KOPT-K1 (cell line): ENCODE data around the gene CDKN1A.
"Not testable (repeated sequence)": the region's sequence is repeated elsewhere in the genome, so short reads cannot be mapped to it uniquely, and the experiment has no call there.

Experiments
- H3K27ac ChIP-seq: fragments of 200-600 bp; sonication (generic); 2 replicates; pipeline ENCODE4 v1.5.1; 2016; ENCODE audit warnings: antibody characterized with exemption, mild to moderate bottlenecking, low read depth, low read length; ENCODE audit not compliant: poor library complexity, severe bottlenecking
- H3K36me3 ChIP-seq: fragments of 200-600 bp; sonication (generic); 2 replicates; pipeline ENCODE4 v1.5.1; 2017; ENCODE audit warnings: antibody characterized with exemption, mild to moderate bottlenecking, low read length, moderate library complexity; ENCODE audit not compliant: insufficient read depth
- H3K9me3 ChIP-seq: fragments of 200-600 bp; sonication (generic); 2 replicates; pipeline ENCODE4 v1.5.1; 2017; ENCODE audit warnings: antibody characterized with exemption, low read length, mild to moderate bottlenecking; ENCODE audit not compliant: insufficient read depth, poor library complexity, severe bottlenecking

CDKN1A gene

GRCh38 chr6:36714511-36714910 is 36.0 kb downstream of the CDKN1A start:
- Histone ChIP-seq H3K27ac (no peak overlapping the region), H3K9me3 (no peaks in the 10 kb centered on the region), H3K36me3 (no peaks in the 10 kb centered on the region)

- Histone ChIP-seq H3K36me3 (no peaks in the 10 kb centered on the region), H3K27ac (no peak overlapping the region), H3K9me3 (no peaks in the 10 kb centered on the region)
Observed at GRCh38 chr6:36715469-36715868, 37.0 kb downstream of the CDKN1A start.

DNA sequence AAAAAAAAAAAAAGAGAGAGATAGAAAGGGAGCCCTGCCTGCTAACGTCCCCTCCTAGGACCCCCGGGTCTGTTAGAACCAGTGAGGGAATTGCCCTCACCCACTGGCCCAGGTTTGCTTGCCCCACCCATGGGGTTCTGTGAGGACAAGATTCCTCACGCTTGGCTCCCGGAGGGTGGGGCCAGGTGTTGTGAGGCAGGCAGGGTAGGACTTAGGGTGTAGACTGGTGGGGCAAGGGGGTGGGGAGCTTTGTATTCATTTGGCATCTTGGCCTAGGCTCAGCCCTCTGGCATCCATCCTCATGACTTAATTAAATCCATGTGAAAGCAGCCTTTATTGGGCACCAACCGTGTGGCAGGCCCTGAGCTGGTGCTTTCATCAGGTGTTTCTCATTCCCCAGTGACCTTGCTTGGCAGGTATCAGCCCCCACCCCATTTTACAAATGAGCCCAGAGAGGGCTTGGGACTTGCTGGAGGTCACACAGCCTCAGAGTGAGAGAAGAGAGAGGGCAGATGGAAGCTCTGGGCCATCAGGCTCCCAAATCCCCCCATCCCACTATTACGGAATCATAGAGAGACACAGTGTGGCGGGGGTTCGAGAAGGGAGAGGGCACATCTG is 38.1 kb downstream of the CDKN1A start:
- H3K36me3 ChIP-seq = no peaks in the 10 kb centered on the region
- no peak overlapping the region for H3K27ac ChIP-seq
- no peaks in the 10 kb centered on the region for H3K9me3 ChIP-seq

DNA sequence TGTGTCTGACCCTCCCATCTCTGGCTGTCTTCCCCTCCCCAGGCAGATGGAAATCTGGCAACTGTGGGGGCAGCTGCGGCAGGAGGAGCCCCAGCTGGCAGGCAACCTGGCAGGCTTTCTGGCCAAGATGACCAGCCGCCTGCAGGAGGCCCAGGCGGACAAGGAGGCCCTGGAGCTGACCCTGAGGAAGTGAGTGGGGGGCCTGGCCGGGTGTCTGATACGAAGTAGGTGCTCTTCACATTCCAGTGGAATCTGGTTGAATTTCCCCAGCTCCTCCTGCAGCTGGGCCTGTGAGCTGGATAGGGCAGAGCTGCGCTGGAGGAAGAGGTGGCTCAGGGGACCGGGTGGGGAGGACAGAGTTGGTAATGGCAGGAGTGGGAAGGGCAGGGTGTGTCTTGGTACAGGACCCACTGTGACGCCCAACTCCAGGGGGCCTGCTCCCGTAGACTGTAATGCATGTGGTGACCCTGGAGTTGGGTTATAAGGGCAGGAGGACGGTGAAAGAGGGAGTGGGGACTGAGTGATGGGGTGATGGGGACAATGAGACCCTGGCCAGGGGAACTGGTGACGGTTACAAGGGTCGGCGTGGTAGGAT is 38.8 kb downstream of the CDKN1A start:
- Histone ChIP-seq H3K36me3 (no peaks in the 10 kb centered on the region), H3K27ac (no peak overlapping the region), H3K9me3 (no peaks in the 10 kb centered on the region)

DNA sequence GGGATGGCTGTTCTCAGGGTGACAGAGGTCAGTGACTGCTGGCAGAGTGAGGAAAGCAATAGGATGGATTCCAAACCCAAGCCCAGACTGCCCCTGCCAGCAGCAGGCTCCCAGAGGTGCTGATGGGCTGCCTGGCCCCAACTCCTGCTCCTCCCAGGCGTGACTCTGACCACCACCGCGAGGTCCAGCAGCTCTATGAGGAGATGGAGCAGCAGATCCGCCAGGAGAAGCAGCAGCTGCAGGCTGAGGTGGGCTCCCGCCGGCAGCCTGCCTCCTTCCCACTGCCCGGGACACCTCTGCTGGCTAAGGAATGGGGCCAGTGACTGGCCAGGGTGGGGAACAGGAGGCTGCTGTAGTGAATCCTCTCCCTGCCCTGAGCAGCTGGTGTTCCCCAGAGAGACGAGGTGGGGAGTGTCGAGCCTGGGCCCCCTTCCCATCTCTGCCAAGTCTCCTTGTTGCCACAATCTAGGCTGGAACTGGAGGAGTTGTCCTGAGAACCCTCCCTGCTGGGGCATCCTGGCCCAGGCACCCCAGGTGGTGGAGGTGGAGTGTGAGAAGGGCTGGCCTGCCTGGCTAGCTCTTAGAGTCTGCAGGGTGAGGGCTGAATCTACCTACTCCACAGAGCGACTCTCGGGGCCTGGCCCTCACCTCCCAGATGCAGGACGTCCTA is 39.5 kb downstream of the CDKN1A start:
- Histone ChIP-seq H3K36me3 (no peaks in the 10 kb centered on the region), H3K27ac (no peak overlapping the region), H3K9me3 (no peaks in the 10 kb centered on the region)

- H3K27ac ChIP-seq = no peak overlapping the region
- no peaks in the 10 kb centered on the region for H3K36me3 ChIP-seq
Observed at GRCh38 chr6:36718560-36718959, 40.0 kb downstream of the CDKN1A start.

DNA sequence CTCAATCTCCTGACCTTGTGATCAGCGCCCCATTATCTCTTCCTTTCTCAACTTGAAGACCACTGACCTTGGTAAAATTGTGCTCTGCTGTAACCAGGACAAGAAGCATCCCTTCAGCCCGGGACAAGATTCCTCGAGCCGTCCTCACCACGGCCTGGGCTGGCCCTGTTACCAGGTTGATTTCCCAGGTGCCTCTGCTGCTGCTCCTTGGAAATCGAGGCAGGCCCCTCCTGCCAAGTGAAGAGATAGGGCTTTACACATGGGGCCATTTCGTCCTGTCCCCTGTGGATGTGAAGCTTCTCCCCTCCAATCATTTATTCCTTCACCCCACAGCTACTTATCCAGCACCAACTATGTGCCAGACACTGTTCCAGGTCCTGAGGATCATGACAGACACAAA is 40.6 kb downstream of the CDKN1A start:
- H3K27ac ChIP-seq = no peak overlapping the region
- no peaks in the 10 kb centered on the region for H3K36me3 ChIP-seq
- H3K9me3 ChIP-seq = no peaks in the 10 kb centered on the region

More at GRCh38 chr6:36718560-36718959, 40.0 kb downstream of the CDKN1A start:
- H3K9me3 ChIP-seq = no peaks in the 10 kb centered on the region

DNA sequence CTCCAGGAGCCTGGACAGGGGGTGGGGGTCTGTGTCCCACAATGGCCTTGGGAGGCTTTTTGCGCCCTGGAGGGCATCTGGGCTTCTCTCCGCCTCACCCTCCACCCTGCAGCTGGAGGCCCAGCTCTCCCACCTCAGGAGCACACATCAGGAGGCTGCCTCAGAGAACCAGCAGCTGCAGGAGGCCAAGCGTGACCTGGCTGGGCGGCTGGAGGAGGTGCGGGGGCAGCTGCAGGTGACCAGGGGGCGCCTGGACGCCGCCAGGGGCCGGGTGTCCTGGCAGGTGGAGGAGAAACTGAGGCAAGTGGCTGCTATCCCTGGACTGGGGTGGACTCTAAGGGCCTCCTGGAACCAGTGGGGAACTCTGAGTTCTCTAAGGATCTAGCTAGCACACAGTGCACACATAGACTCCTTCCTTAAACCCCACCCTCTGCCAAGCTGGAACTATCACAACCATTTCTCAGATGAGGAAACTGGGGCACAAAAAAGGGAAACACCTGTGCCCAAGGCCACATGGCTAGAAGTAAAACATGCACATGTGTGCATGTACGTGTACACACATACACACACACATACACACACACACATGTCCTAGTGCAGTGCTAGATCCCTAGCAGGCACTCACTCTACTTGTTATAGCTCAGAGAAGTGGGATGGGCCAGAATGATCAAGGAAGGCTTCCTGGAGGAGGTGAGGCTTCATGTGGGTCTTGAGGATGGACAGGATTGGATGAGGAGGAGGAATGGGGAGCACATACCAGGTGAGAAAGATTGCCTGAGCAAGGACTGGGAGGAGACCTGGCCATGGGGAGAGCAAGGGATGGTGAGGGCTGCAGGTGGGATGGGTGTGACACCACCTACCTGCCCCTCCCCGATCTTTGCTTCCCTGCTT is 42.0 kb downstream of the CDKN1A start:
- Histone ChIP-seq H3K27ac (no peak overlapping the region), H3K9me3 (no peaks in the 10 kb centered on the region)

DNA sequence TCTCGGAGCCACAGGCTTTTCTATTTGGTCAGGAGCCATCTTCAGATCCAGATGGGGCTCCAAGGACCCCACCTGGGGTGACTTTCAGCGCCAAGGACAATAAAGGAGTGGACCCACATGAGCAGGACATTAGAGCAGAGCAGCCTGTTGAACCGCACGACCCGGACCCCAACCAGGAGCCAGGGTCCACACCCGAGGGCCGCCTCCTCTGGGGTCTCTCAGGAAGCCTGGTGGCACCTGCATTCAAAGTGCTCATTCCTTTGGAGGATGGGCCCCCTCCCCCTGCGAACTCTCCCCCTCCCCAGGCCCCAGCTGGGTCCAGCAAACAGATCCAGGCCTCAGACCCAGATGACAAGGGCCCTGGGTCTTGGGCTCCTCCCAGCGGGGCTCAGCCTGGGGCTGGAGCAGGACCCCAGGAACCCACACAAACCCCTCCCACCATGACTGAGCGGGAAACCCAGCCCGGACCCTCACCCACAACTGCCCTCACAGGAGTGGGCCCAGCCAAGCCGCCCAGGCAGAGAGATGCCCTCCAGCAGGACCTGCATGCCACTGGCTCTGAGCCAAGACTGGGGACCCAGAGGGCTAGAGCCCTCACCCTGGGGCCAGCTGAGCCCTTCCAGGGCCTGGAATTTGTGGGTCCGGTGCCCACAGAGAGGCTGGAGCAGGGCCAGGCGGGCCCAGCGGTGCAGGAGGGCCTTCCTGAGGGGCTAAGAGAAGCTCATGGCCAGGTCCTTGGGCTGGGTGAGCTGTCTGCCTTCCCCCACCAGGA is 43.0 kb downstream of the CDKN1A start:
- Histone ChIP-seq H3K27ac (no peak overlapping the region), H3K36me3 (no peaks in the 10 kb centered on the region), H3K9me3 (no peaks in the 10 kb centered on the region)

More for the DNA sequence above, 42.0 kb downstream of the CDKN1A start:
- H3K36me3 ChIP-seq = no peaks in the 10 kb centered on the region

GRCh38 chr6:36722365-36722764 is 43.9 kb downstream of the CDKN1A start:
- H3K9me3 ChIP-seq = no peaks in the 10 kb centered on the region
- H3K36me3 ChIP-seq = no peaks in the 10 kb centered on the region
- no peak overlapping the region for H3K27ac ChIP-seq

GRCh38 chr6:36722879-36723278 is 44.4 kb downstream of the CDKN1A start:
- H3K36me3 ChIP-seq = no peaks in the 10 kb centered on the region
- no peak overlapping the region for H3K27ac ChIP-seq
- H3K9me3 ChIP-seq = no peaks in the 10 kb centered on the region

GRCh38 chr6:36723992-36724391 is 45.5 kb downstream of the CDKN1A start:
- H3K27ac ChIP-seq, H3K36me3 ChIP-seq, H3K9me3 ChIP-seq: not testable (repeated sequence)

- Histone ChIP-seq H3K9me3 (no peaks in the 10 kb centered on the region), H3K27ac (no peak overlapping the region), H3K36me3 (no peaks in the 10 kb centered on the region)
Observed at GRCh38 chr6:36724514-36725390, 46.2 kb downstream of the CDKN1A start.

- no peaks in the 10 kb centered on the region for H3K36me3 ChIP-seq
- no peaks in the 10 kb centered on the region for H3K9me3 ChIP-seq
- H3K27ac ChIP-seq = no peak overlapping the region
Observed at GRCh38 chr6:36725581-36725980, 47.1 kb downstream of the CDKN1A start.
